Measurements from ENCODE around the gene CNGA2.

Gene CNGA2

GRCh38 chrX:151771726-151772125 is 37.2 kb downstream of the CNGA2 start:
- TF ChIP-seq, protein P1, sequence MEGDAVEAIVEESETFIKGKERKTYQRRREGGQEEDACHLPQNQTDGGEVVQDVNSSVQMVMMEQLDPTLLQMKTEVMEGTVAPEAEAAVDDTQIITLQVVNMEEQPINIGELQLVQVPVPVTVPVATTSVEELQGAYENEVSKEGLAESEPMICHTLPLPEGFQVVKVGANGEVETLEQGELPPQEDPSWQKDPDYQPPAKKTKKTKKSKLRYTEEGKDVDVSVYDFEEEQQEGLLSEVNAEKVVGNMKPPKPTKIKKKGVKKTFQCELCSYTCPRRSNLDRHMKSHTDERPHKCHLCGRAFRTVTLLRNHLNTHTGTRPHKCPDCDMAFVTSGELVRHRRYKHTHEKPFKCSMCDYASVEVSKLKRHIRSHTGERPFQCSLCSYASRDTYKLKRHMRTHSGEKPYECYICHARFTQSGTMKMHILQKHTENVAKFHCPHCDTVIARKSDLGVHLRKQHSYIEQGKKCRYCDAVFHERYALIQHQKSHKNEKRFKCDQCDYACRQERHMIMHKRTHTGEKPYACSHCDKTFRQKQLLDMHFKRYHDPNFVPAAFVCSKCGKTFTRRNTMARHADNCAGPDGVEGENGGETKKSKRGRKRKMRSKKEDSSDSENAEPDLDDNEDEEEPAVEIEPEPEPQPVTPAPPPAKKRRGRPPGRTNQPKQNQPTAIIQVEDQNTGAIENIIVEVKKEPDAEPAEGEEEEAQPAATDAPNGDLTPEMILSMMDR (IDR thresholded peaks at IDR 0.05; ENCODE audit: low read length): no peak
- no peak for TF ChIP-seq EZH2 (optimal IDR thresholded peaks at IDR 0.05; ENCODE audit: low read depth, low read length)
- TF ChIP-seq EZH2phosphoT487 (IDR thresholded peaks at IDR 0.05; ENCODE audit: low read length): no peak
- H3K4me1 ChIP-seq (ENCODE audit: low read length): no peaks in the 10 kb centered on the region
- no peaks in the 10 kb centered on the region for H3F3A ChIP-seq (ENCODE audit: insufficient read depth, low read length)
- H3K9ac ChIP-seq (ENCODE audit: low read length): no peak overlapping the region
- no peaks in the 10 kb centered on the region for H3K9me3 ChIP-seq (replicated peaks; ENCODE audit: insufficient read depth, low read length)
- no peak overlapping the region for H3K4me2 ChIP-seq (ENCODE audit: low read depth, low read length)
- H2AFZ ChIP-seq (ENCODE audit: low read length): no peak overlapping the region
- no peak for DNase-seq
- H3K9me2 ChIP-seq (replicated peaks; ENCODE audit: insufficient read depth, low read length): no peaks in the 10 kb centered on the region
- H4K20me1 ChIP-seq (ENCODE audit: insufficient read depth, low read length): no peaks in the 10 kb centered on the region
- H3K27ac ChIP-seq (ENCODE audit: low read length): no peak overlapping the region
- no peaks in the 10 kb centered on the region for H3K27me3 ChIP-seq (replicated peaks; ENCODE audit: insufficient read depth, low read length)
- H3K36me3 ChIP-seq (replicated peaks; ENCODE audit: insufficient read depth, low read length): no peaks in the 10 kb centered on the region
- H3K79me2 ChIP-seq (ENCODE audit: low read length): no peaks in the 10 kb centered on the region
- H3K4me3 ChIP-seq (ENCODE audit: low read length): no peak overlapping the region

DNA sequence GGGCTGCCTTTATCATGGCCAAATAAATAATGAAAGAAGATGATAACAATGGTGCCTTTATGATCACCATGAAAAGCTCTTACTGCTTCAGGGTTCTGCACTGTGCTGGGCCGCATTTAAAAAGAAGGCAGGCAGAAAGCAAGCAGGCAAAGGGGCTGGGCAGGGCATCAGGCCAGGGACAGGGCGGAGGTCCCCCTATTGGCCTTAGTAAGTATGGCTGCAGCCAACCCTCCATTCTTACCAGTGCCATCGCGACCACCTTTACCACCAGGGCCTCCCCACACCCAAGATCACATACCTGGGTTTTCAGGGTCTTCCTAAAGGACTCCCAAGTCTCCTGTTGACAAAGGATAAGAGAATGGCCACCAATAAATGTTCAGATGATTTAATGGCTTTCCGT is 38.9 kb downstream of the CNGA2 start:
- no peaks in the 10 kb centered on the region for H3K9me2 ChIP-seq (replicated peaks; ENCODE audit: insufficient read depth, low read length)
- no peak overlapping the region for H2AFZ ChIP-seq (ENCODE audit: low read length)
- H3K27ac ChIP-seq (ENCODE audit: low read length): no peak overlapping the region
- H4K20me1 ChIP-seq (ENCODE audit: insufficient read depth, low read length): no peaks in the 10 kb centered on the region
- H3K4me3 ChIP-seq (ENCODE audit: low read length): no peak overlapping the region
- H3K27me3 ChIP-seq (replicated peaks; ENCODE audit: insufficient read depth, low read length): no peaks in the 10 kb centered on the region
- no peaks in the 10 kb centered on the region for H3K36me3 ChIP-seq (replicated peaks; ENCODE audit: insufficient read depth, low read length)
- H3F3A ChIP-seq (ENCODE audit: insufficient read depth, low read length): no peaks in the 10 kb centered on the region
- no peak overlapping the region for H3K9ac ChIP-seq (ENCODE audit: low read length)
- H3K79me2 ChIP-seq (ENCODE audit: low read length): no peaks in the 10 kb centered on the region
- no peaks in the 10 kb centered on the region for H3K9me3 ChIP-seq (replicated peaks; ENCODE audit: insufficient read depth, low read length)
- no peaks in the 10 kb centered on the region for H3K4me1 ChIP-seq (ENCODE audit: low read length)
- H3K4me2 ChIP-seq (ENCODE audit: low read depth, low read length): no peak overlapping the region
- no peak for TF ChIP-seq EZH2phosphoT487 (IDR thresholded peaks at IDR 0.05; ENCODE audit: low read length)
- no peak for TF ChIP-seq EZH2 (optimal IDR thresholded peaks at IDR 0.05; ENCODE audit: low read depth, low read length)
- TF ChIP-seq, protein P1 (IDR thresholded peaks at IDR 0.05; ENCODE audit: low read length): no peak
- no peak for DNase-seq

- Histone ChIP-seq H3K9me2 (replicated peaks; ENCODE audit: insufficient read depth, low read length) (no peaks in the 10 kb centered on the region), H3K9ac (ENCODE audit: low read length) (no peak overlapping the region), H3K4me1 (ENCODE audit: low read length) (no peaks in the 10 kb centered on the region), H3K4me2 (ENCODE audit: low read depth, low read length) (no peak overlapping the region), H3K27me3 (replicated peaks; ENCODE audit: insufficient read depth, low read length) (no peaks in the 10 kb centered on the region), H3K9me3 (replicated peaks; ENCODE audit: insufficient read depth, low read length) (no peaks in the 10 kb centered on the region), H3F3A (ENCODE audit: insufficient read depth, low read length) (no peaks in the 10 kb centered on the region), H3K36me3 (replicated peaks; ENCODE audit: insufficient read depth, low read length) (no peaks in the 10 kb centered on the region), H3K4me3 (ENCODE audit: low read length) (no peak overlapping the region), H3K27ac (ENCODE audit: low read length) (no peak overlapping the region), H3K79me2 (ENCODE audit: low read length) (no peaks in the 10 kb centered on the region), H4K20me1 (ENCODE audit: insufficient read depth, low read length) (no peaks in the 10 kb centered on the region), H2AFZ (ENCODE audit: low read length) (no peak overlapping the region)
- TF ChIP-seq EZH2phosphoT487 (IDR thresholded peaks at IDR 0.05; ENCODE audit: low read length) (no peak), EZH2 (optimal IDR thresholded peaks at IDR 0.05; ENCODE audit: low read depth, low read length) (no peak)
- TF ChIP-seq, protein P1 (IDR thresholded peaks at IDR 0.05; ENCODE audit: low read length): no peak
- DNase-seq: no peak
These were observed 39.9 kb downstream of the CNGA2 start for GRCh38 chrX:151774421-151774820.

All from MM.1S (cell line).